GM18498 (cell line): ENCODE results near the gene TIMM17A.

Experiments
- ATAC-seq: cut with Tn5 transposase; IDR thresholded peaks from one replicate; pipeline ENCODE4 v1.9.1; 2021; ENCODE audit warnings: mild to moderate bottlenecking, moderate library complexity; ENCODE audit not compliant: unreplicated experiment

TIMM17A gene

GRCh38 chr1:201955009-201955728, at the start of gene TIMM17A:
Gene TIMM17A (plus strand): TSS chr1:201955503. CDS start chr1:201955527, 24 bp downstream.
- ATAC-seq, result peak; percentile 99

GRCh38 chr1:201906336-201906735, 49.0 kb upstream of the TIMM17A start:
- ATAC-seq, result no peak

- ATAC-seq, result no peak
Observed at GRCh38 chr1:201907621-201908020, 47.7 kb upstream of the TIMM17A start.

- ATAC-seq, result no peak
Observed at GRCh38 chr1:201911826-201912571, 43.3 kb upstream of the TIMM17A start.

GRCh38 chr1:201912832-201913231, 42.5 kb upstream of the TIMM17A start:
- ATAC-seq, result no peak

- ATAC-seq, result no peak
Observed at GRCh38 chr1:201914456-201915235, 40.7 kb upstream of the TIMM17A start.

GRCh38 chr1:201916649-201917249, 38.6 kb upstream of the TIMM17A start:
- no peak for ATAC-seq

GRCh38 chr1:201917362-201918033, 37.8 kb upstream of the TIMM17A start:
- no peak for ATAC-seq

- no peak for ATAC-seq
Observed at GRCh38 chr1:201918343-201918742, 37.0 kb upstream of the TIMM17A start.

GRCh38 chr1:201921952-201922558, 33.2 kb upstream of the TIMM17A start:
- no peak for ATAC-seq

- no peak for ATAC-seq
Observed at GRCh38 chr1:201925301-201925567, 30.1 kb upstream of the TIMM17A start.

- ATAC-seq, result no peak
Observed at GRCh38 chr1:201925981-201926645, 29.2 kb upstream of the TIMM17A start.

GRCh38 chr1:201928266-201928665, 27.0 kb upstream of the TIMM17A start:
- no peak for ATAC-seq

GRCh38 chr1:201930137-201930536, 25.2 kb upstream of the TIMM17A start:
- no peak for ATAC-seq

- ATAC-seq, result no peak
Observed at GRCh38 chr1:201930803-201931202, 24.5 kb upstream of the TIMM17A start.

GRCh38 chr1:201933840-201934430, 21.4 kb upstream of the TIMM17A start:
- ATAC-seq, result no peak

GRCh38 chr1:201937624-201938213, 17.6 kb upstream of the TIMM17A start:
- ATAC-seq, result no peak

GRCh38 chr1:201938440-201939035, 16.8 kb upstream of the TIMM17A start:
- ATAC-seq, result no peak

- no peak for ATAC-seq
Observed at GRCh38 chr1:201939148-201939547, 16.2 kb upstream of the TIMM17A start.
